HepG2 (cell line): ENCODE results near the gene HOXA7. TPM values are rescaled to one million over a fixed set of nuclear protein-coding genes. Genes with fewer than 3 reads are reported as not detected.

Experiments
- ATAC-seq: fragments of 200-7000 bp; cut with Tn5 transposase; 3 replicates; pipeline ENCODE4 v1.9.1; 2020; ENCODE audit warnings: mild to moderate bottlenecking, moderate library complexity
- BruUV-seq: library from RNA; stranded (reverse); fragments of 400-500 nt; replicated peaks from 2 replicates; lab custom pipeline; 2021; lab: Mats Ljungman, UMichigan
- CTCF ChIA-PET: fragments of 300-600 bp; formaldehyde crosslinking; extraction: SDS; loops from one replicate; lab custom pipeline; 2021; ENCODE audit warnings: low total read pairs, inconsistent platforms, low intra/inter-chr PET ratio; lab: Yijun Ruan, JAX
- POLR2A ChIA-PET: fragments of 350-600 bp; sonication (Branson Sonifier 250); formaldehyde crosslinking; loops from one replicate; lab custom pipeline; 2020; ENCODE audit warnings: antibody characterized with exemption, inconsistent platforms; lab: Yijun Ruan, JAX
- DNase-seq: peaks from one replicate; pipeline ENCODE4 v3.0.0-alpha.2; 2015; ENCODE audit warnings: low spot score
- FAIRE-seq: peaks from 3 replicates; lab custom pipeline; 2011; peaks lifted over from hg19 to GRCh38; lab: Jason Lieb, UNC
- H2AFZ ChIP-seq: one replicate; pipeline ENCODE4 v1.6.1; 2011; ENCODE audit warnings: low read length, inconsistent platforms
- H3K27ac ChIP-seq: fragments of 300-600 bp; 3 replicates; pipeline ENCODE4 v1.8.0; 2011; ENCODE audit warnings: mixed run types, mild to moderate bottlenecking, mixed read lengths, low read length, inconsistent platforms; ENCODE audit not compliant: insufficient read depth; ENCODE audit errors: extremely low read length
- H3K27me3 ChIP-seq, 2 experiments: fragments of 200-600 bp in 1 of 2; 2 replicates in 1 of 2; 3 replicates in 1 of 2; pipeline versions ENCODE4 v1.6.0 to v1.8.0; 2011; ENCODE audit warnings: low read length in 2 of 2, mild to moderate bottlenecking in 2 of 2, moderate library complexity in 2 of 2, inconsistent platforms in 1 of 2; ENCODE audit not compliant: insufficient read depth in 2 of 2, control insufficient read depth in 1 of 2
- H3K36me3 ChIP-seq, 2 experiments: fragments of 200-600 bp in 1 of 2; replicated peaks in 1 of 2; 2 replicates in 1 of 2; 3 replicates in 1 of 2; pipeline versions ENCODE4 v1.5.1 to v1.8.0; 2011; ENCODE audit warnings: low read length in 2 of 2, inconsistent platforms in 1 of 2; ENCODE audit not compliant: insufficient read depth in 2 of 2, control insufficient read depth in 1 of 2
- H3K4me1 ChIP-seq: 2 replicates; pipeline ENCODE4 v1.5.1; 2012; ENCODE audit warnings: low read length, inconsistent platforms; ENCODE audit not compliant: insufficient read depth
- H3K4me2 ChIP-seq: 2 replicates; pipeline ENCODE4 v1.6.0; 2011; ENCODE audit warnings: low read depth, low read length, inconsistent platforms
- H3K4me3 ChIP-seq, 3 experiments: fragments of 200-600 bp in 1 of 3; sonication (generic), shearing (Covaris generic) in 1 of 3; replicated peaks in 1 of 3; 2 replicates each; pipeline ENCODE4 v1.5.1; 2011 to 2016; ENCODE audit warnings: low read length in 3 of 3, inconsistent platforms in 2 of 3, low read depth in 2 of 3, mild to moderate bottlenecking in 2 of 3, control low read depth in 1 of 3, mixed read lengths in 1 of 3; ENCODE audit not compliant: insufficient read depth in 1 of 3
- H3K79me2 ChIP-seq: one replicate; pipeline ENCODE4 v1.6.1; 2011; ENCODE audit warnings: low read length, inconsistent platforms; ENCODE audit not compliant: insufficient read depth
- H3K9ac ChIP-seq: 2 replicates; pipeline ENCODE4 v1.6.0; 2011; ENCODE audit warnings: mild to moderate bottlenecking, low read depth, low read length, inconsistent platforms; ENCODE audit not compliant: insufficient read depth
- H3K9me3 ChIP-seq: 2 replicates; pipeline ENCODE4 v1.5.1; 2012; ENCODE audit warnings: mild to moderate bottlenecking, low read length
- H4K20me1 ChIP-seq: 2 replicates; pipeline ENCODE4 v1.6.0; 2011; ENCODE audit warnings: inconsistent platforms, mild to moderate bottlenecking, low read length, moderate library complexity; ENCODE audit not compliant: insufficient read depth
- ARNT2 ChIP-seq: sonication (generic); formaldehyde crosslinking; IDR thresholded peaks from 2 replicates; pipeline ENCODE4 v1.8.0; 2022; ENCODE audit warnings: mild to moderate bottlenecking, low read depth, missing genetic modification reagents, moderate library complexity
- HNRNPL ChIP-seq: fragments of 200-400 bp; formaldehyde crosslinking; IDR thresholded peaks from 2 replicates; pipeline ENCODE4 v1.6.1; 2017; ENCODE audit warnings: mild to moderate bottlenecking, low read depth, low read length
- JDP2 ChIP-seq: sonication (generic); formaldehyde crosslinking; IDR thresholded peaks from 2 replicates; pipeline ENCODE4 v1.8.1; 2022; ENCODE audit warnings: missing genetic modification reagents, borderline replicate concordance
- KLF16 ChIP-seq, 2 experiments: sonication (generic) in 1 of 2; formaldehyde crosslinking in 1 of 2; IDR thresholded peaks; 2 replicates each; pipeline versions ENCODE4 v1.6.1 to v1.8.0; 2016 to 2023; ENCODE audit warnings: missing genetic modification reagents in 2 of 2, missing compliant biosample characterization in 1 of 2
- SMAD9 ChIP-seq: sonication (generic); formaldehyde crosslinking; IDR thresholded peaks from 2 replicates; pipeline ENCODE4 v1.5.1; 2020; ENCODE audit warnings: mild to moderate bottlenecking, missing genetic modification reagents
- SOX13 ChIP-seq, 3 experiments: fragments of 450-650 bp in 1 of 3; sonication (generic) in 1 of 3; formaldehyde crosslinking in 1 of 3; IDR thresholded peaks in 2 of 3; conservative IDR thresholded peaks in 1 of 3; 2 replicates each; pipeline versions ENCODE4 v1.5.0 to v1.6.1; 2016 to 2020; ENCODE audit warnings: antibody characterized with exemption in 1 of 3, mild to moderate bottlenecking in 1 of 3, missing compliant biosample characterization in 1 of 3, missing genetic modification reagents in 1 of 3, moderate library complexity in 1 of 3
- ZFYVE20 ChIP-seq: sonication (generic); formaldehyde crosslinking; IDR thresholded peaks from 2 replicates; pipeline ENCODE4 v1.8.0; 2023; ENCODE audit warnings: low read depth, mild to moderate bottlenecking, moderate library complexity, missing genetic modification reagents, borderline replicate concordance
- ZMAT5 ChIP-seq: sonication (generic); formaldehyde crosslinking; IDR thresholded peaks from 2 replicates; pipeline ENCODE4 v1.5.0; 2020; ENCODE audit warnings: mild to moderate bottlenecking, low read depth, missing genetic modification reagents, borderline replicate concordance
- ZNF30 ChIP-seq: sonication (generic); formaldehyde crosslinking; IDR thresholded peaks from 2 replicates; pipeline ENCODE4 v1.5.0; 2020; ENCODE audit warnings: mild to moderate bottlenecking, missing genetic modification reagents
- ZNF407 ChIP-seq: sonication (generic); formaldehyde crosslinking; IDR thresholded peaks from one replicate; pipeline ENCODE4 v1.5.1; 2020; ENCODE audit warnings: mild to moderate bottlenecking, missing genetic modification reagents; ENCODE audit errors: not compliant biosample characterization
- ZNF563 ChIP-seq: sonication (generic); formaldehyde crosslinking; IDR thresholded peaks from 2 replicates; pipeline ENCODE4 v1.8.0; 2022; ENCODE audit warnings: mild to moderate bottlenecking, moderate library complexity, missing genetic modification reagents
- WGBS: methylation state at CpG from one replicate; pipeline ENCODE4 v1.1.6; 2017; ENCODE audit warnings: low lambda C conversion rate; 5-methylcytosine and 5-hydroxymethylcytosine counted together
- in situ Hi-C: cut with HindIII; loops from 2 replicates; pipeline ENCODE4 v1.10.0; 2017; ENCODE audit warnings: low pct_unique_long_range_greater_than_20kb; ENCODE audit not compliant: extremely low pct_ligation_motif_present
- intact Hi-C: fragments of 100-400 bp; cut with micrococcal nuclease; formaldehyde crosslinking; loops from one replicate; pipeline ENCODE4 v1.10.0; 2022; ENCODE audit not compliant: unreplicated experiment
- polyA plus RNA-seq, 8 experiments: library from polyadenylated mRNA; depleted of rRNA in 3 of 8; stranded (reverse) in 7 of 8; unstranded in 1 of 8; fragments of >200 nt; fragmentation: Illumina TruSeq in 4 of 8; extraction: Trizol in 4 of 8; gene quantifications; 2 replicates each; pipeline versions ENCODE4 v1.2.1 to v1.2.3, GENCODE V29; 2011 to 2016; ENCODE audit warnings: low read depth in 4 of 8, missing spikeins in 1 of 8, mixed read lengths in 1 of 8; ENCODE audit not compliant: insufficient read depth in 1 of 8
- total RNA-seq, 5 experiments: library from RNA; depleted of rRNA; stranded (reverse); fragments of >200 nt; fragmentation: Illumina TruSeq; extraction: Trizol; gene quantifications; 2 replicates each; pipeline ENCODE4 v1.2.3, GENCODE V29; 2016; ENCODE audit warnings: low read depth in 1 of 5

HOXA7 gene
- total and polyA plus RNA-seq, 2 of the 13 experiments (the other 11 are each of a cell fraction or from before 2014, with no cell fraction given) = 0.05 TPM; not detected in 1

- Histone ChIP-seq H3K36me3 (no peaks in the 10 kb centered on the region), H4K20me1 (no peaks in the 10 kb centered on the region), H3K4me3 (no peak overlapping the region), H3K9ac (no peak overlapping the region), H3K4me1 (peaks cover 12% of the 10 kb centered on the region; the same call in 1 of the 2 replicates), H3K79me2 (no peaks in the 10 kb centered on the region), H3K9me3 (no peaks in the 10 kb centered on the region), H3K27me3 (peaks cover 7 to 68% of the 10 kb centered on the region in 2 experiments), H3K27ac (no peak overlapping the region), H2AFZ (no peak overlapping the region), H3K4me2 (no peak overlapping the region)
- ChIA-PET POLR2A (no interaction called here), CTCF (no interaction called here)
- intact Hi-C loops (loop anchor here (10.0 kb wide), 1 partner anchor 411 kb away; no protein-coding TSS in a partner anchor), in situ Hi-C loops (no loop called here)
- TF ChIP-seq ZNF30 (CRISPR knock-in tag) = no peak
- no peak for TF ChIP-seq ARNT2 (CRISPR knock-in tag)
- TF ChIP-seq SMAD9 = no peak
- no peak for TF ChIP-seq ZNF407
- TF ChIP-seq JDP2 = no peak
- TF ChIP-seq HNRNPL = no peak
- TF ChIP-seq ZMAT5 (CRISPR knock-in tag) = no peak
- no peak for TF ChIP-seq ZFYVE20 (CRISPR knock-in tag)
- TF ChIP-seq SOX13 (IDR thresholded peaks at IDR 0.05) = no peak
- no peak for TF ChIP-seq SOX13 (CRISPR knock-in tag; conservative IDR thresholded peaks at IDR 0.05 in 1 of 2, IDR thresholded peaks at IDR 0.05 in 1 of 2)
- TF ChIP-seq ZNF563 (CRISPR knock-in tag) = no peak
- TF ChIP-seq KLF16 (CRISPR knock-in tag; IDR thresholded peaks at IDR 0.05) = no peak
- BruUV-seq = no TSS peak
- DNase-seq (no peak), ATAC-seq (no peak), FAIRE-seq (no peak)
- 77% methylated on average over 27 of the region's 29 CpGs for WGBS
Measured at GRCh38 chr7:27193335-27194001, 37.0 kb upstream of the HOXA7 start.
